ENCODE measurements around the gene ACTR3C.
"Not testable (repeated sequence)": the region's sequence is repeated elsewhere in the genome, so short reads cannot be mapped to it uniquely, and the experiment has no call there.

ACTR3C gene

DNA sequence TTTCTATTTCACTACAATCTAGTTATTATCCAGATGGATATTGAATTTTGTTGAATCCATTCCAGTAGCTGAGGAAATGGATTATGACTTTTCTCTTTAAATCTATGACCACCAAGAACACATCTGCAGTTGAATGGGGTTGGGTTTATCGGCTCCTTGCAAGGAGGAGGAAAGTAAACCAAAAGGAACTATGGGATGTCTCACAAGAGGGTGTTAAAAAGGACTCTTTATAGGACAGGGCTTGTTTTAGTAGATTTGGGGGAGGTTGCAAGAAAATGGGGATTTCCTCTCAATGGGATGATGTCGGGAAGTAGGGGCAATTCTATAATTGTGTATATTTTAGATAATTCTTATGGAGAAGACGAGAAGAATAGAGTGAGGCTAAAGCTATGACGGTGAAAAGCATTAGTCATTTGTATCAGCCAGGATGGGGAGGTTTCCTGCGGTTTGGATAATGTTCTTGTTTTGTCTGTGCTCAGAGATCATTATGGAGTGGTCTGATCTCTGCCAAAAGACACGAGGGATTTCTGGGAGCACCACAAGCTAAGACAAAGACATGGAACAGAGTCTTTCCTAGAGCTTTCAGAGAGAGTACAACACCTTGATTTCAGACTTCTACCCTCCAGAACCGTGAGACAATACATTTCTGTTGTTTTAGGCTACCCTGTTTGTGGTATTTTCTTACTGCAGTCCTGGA, 5.4 kb downstream of the ACTR3C start:
- TF ChIP-seq, protein P1, sequence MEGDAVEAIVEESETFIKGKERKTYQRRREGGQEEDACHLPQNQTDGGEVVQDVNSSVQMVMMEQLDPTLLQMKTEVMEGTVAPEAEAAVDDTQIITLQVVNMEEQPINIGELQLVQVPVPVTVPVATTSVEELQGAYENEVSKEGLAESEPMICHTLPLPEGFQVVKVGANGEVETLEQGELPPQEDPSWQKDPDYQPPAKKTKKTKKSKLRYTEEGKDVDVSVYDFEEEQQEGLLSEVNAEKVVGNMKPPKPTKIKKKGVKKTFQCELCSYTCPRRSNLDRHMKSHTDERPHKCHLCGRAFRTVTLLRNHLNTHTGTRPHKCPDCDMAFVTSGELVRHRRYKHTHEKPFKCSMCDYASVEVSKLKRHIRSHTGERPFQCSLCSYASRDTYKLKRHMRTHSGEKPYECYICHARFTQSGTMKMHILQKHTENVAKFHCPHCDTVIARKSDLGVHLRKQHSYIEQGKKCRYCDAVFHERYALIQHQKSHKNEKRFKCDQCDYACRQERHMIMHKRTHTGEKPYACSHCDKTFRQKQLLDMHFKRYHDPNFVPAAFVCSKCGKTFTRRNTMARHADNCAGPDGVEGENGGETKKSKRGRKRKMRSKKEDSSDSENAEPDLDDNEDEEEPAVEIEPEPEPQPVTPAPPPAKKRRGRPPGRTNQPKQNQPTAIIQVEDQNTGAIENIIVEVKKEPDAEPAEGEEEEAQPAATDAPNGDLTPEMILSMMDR (IDR thresholded peaks at IDR 0.05; ENCODE audit: extremely low read depth, missing control alignments) = no peak
- DNase-seq (ENCODE audit: low spot score) = no peak

DNA sequence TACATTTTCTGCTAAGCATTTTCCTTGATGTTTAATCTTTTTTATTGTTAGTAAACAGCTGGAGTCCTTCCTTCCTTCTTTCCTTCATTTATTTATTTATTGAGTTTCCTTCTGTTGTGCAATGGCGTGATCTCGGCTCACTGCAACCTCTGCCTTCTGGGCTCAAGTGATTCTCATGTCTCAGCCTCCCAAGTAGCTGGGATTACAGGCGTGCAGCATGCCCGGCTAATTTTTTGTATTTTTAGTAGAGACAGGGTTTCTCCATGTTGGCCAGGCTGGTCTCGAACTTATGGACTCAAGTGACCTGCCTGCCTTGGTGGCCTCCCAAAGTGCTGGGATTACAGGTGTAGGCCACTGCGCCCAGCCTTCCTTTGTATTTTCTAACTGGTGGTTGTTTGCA, 6.4 kb downstream of the ACTR3C start:
- not testable (repeated sequence) for DNase-seq (ENCODE audit: low spot score)

DNA sequence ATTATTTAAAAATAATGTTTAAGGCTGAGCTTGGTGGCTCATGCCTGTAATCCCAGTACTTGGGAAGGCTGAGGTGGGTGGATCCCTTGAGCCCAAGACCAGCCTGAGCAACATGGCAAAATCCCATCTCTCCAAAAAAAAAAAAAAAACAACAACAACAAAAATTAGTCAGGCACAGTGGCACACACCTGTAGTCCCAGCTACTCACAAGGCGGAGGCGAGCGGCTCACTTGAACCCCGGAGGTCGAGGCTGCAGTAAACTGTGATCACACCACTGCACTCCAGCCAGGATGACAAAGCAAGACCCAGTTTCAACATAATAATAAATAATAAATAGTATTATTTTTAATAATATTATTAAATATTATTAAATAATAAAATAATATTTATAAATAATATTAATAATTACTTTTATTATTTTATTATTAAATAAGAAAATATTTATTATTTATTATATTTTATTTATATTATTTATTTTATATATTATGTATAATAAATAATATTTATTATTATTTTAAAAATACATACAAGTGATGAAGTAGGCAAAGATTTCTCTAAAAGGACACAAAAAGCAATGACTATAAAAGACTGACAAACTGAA, 8.6 kb downstream of the ACTR3C start:
- DNase-seq (ENCODE audit: low spot score) = no peak
- TF ChIP-seq, protein P1 (IDR thresholded peaks at IDR 0.05; ENCODE audit: extremely low read depth, missing control alignments) = no peak

DNA sequence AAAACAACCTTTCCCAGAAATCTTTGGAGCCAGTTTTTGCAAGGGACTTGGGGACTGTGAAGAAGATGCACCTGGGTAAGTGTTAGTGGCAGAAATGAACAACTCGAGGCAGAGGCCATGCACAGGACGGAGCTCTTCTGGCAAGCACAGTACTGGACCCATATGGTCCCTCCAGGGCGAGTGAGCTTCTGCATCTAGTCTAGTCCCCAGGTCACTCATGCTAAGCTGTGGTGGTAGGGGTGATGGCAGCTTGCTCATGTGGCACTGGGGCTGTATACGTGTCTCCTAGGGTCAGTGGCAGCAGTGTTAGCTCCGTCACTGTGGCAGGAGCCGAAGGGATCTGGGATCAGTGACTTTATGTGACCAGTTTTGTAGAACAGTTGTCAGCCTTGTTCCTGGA, 9.5 kb downstream of the ACTR3C start:
- TF ChIP-seq, protein P1 (IDR thresholded peaks at IDR 0.05; ENCODE audit: extremely low read depth, missing control alignments) = no peak
- DNase-seq (ENCODE audit: low spot score) = no peak

DNA sequence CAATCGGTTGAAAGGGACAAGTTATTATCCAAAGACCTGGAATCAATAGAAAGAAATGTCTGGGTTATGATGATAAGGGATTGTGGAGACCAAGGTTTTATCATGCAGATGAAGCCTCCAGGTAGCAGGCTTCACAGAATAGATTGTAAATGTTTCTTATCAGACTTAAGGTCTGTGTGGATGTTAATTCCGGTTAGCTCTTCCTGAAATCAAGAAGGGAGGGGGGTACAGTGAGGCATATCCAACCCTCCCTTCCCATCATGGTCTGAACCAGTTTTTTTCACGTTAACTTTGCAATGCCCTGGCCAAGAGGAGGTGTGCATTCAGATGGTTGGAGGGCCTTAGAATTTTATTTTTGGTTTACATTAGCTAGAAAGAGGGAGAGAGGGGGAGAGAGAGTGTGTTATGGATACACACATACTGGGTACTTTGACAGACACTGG, 10.0 kb downstream of the ACTR3C start:
- DNase-seq (ENCODE audit: low spot score) = no peak

DNA sequence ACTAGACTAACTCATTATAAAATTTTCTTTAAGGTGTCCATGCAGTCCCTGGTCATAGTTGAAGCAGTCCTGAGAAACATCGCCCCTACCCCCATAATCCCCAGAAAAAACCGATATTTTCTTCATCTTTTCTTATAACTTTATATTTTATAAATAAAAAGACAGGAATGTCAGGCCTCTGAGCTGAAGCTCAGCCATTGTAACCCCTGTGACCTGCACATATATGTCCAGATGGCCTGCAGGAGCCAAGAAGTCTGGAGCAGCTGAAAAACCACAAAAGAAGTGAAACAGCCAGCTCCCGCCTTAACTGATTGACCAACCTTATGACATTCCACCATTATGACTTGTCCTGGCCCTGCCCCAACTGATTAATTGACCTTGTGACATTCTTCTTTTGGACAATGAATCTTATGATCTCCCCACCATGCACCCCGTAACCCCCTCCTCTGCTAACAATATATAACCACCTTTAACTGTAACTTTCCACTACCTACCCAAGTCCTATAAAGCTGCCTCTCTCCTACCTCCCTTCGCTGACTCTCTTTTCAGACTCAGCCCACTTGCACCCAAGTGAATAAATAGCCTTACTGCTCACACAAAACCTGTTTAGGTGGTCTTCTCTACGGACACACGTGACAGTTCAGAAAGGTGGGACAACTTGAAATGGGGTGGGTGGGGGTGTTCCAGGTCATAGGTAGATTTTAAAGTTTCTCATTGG, 10.5 kb downstream of the ACTR3C start:
- not testable (repeated sequence) for DNase-seq (ENCODE audit: low spot score)

More for the DNA sequence above, 10.0 kb downstream of the ACTR3C start:
- TF ChIP-seq, protein P1 (IDR thresholded peaks at IDR 0.05; ENCODE audit: extremely low read depth, missing control alignments) = no peak

DNA sequence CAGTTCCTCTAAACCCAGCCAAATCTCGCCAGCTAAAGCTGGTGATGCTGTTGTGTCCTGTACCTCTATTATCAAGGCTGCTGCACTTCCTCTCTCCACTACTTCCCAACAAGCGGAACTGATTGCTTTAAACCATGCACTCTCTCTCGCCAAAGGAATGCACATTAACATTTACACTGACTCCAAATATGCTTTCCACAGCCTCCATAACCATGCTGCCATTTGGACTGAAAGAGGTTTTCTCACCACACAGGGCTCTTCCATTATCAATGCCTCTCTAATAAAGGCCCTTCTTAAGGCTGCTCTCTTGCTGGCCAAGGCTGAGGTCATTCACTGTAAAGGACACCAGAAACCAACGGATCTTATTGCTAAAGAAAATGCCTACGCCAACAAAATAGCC, 11.6 kb downstream of the ACTR3C start:
- TF ChIP-seq, protein P1 (IDR thresholded peaks at IDR 0.05; ENCODE audit: extremely low read depth, missing control alignments) = no peak
- no peak for DNase-seq (ENCODE audit: low spot score)

DNA sequence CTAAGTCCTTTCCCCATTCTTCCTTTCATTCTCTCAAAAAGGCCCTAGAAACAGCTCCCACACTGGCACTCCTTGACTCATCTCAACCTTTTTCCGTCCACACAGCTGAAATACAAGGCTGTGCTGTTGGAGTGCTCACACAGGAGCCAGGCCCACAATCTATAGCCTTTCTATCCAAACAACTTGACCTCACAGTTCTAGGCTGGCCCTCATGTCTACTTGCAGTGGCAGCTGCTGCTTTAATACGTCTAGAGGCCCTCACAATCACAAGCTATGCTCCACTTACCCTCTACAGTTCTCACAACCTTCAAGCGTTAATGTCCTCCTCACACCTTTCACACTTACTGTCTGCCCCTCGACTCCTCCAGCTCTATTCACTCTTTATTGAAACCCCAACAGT, 12.2 kb downstream of the ACTR3C start:
- no peak for DNase-seq (ENCODE audit: low spot score)
- TF ChIP-seq, protein P1 (IDR thresholded peaks at IDR 0.05; ENCODE audit: extremely low read depth, missing control alignments) = no peak
